NCI-H2227 (cell line): ENCODE measurements around the gene TPT1.
"Not testable (repeated sequence)": the region's sequence is repeated elsewhere in the genome, so short reads cannot be mapped to it uniquely, and the experiment has no call there.

Source experiments
- DNase-seq: peaks from one replicate; lab custom pipeline; 2025; ENCODE audit not compliant: unreplicated experiment; lab: John Stamatoyannopoulos, UW

TPT1 gene

DNA sequence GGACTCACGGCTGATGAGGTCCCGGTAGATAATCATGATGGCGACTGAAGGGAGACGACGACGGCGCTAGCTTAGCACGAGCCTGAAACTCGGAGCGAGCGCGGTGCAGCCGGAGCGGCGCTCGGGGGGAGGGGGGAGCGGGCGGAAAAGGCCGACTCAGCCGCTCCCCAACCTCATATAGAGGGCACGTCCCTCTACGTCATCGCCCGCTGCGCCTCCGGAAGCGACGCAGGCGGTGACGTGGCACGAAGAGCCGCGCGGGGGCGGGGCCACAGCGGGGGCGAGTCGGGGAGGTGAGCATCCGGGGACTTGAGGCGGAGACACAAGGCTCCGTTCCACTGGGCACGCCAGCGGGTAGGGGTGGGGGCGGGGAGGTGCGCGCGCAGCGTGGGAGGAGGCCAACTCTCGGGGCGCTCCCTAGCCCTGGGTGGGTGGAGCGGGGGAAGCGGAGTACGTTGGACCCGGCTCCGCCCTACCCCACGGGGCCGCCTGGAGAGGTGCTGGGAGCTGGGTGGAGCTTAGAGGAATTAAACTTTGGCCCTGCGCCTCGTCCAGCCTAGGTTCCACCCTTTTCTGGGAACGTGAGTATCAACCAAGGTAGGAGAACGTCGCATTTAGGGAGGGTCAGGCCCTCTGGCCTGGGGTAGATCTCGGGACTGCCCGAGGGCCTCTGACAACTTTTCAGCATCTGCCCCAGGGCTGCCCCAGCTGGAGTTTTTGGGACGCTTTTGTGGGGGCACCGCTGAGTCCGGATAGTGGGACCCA is at the start of gene TPT1:
Gene TPT1 (minus strand): TSS at position 150 of the 765 bp plus-strand sequence. CDS start 114 bp downstream, at position 36.
- peak; percentile 98 for DNase-seq

DNA sequence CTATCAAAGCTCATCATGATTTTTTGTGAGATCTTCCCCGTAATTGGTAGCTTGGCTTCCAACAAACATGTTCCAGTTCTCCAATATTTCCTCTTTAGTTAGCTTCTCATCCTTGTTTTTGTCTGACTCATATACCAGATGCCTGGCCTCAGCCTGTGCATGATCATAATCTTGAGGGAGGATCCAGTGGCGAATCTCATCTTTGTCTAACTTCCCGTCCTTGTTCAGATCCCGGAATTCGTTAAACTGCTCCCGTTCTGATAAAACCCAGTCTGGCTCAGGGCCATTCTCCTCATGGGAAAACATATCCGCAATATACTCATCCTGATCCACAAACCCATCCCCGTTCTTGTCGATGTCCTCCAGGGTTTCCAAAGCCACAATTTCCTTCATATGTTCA is 49.4 kb upstream of the TPT1 start:
- DNase-seq: not testable (repeated sequence)

DNA sequence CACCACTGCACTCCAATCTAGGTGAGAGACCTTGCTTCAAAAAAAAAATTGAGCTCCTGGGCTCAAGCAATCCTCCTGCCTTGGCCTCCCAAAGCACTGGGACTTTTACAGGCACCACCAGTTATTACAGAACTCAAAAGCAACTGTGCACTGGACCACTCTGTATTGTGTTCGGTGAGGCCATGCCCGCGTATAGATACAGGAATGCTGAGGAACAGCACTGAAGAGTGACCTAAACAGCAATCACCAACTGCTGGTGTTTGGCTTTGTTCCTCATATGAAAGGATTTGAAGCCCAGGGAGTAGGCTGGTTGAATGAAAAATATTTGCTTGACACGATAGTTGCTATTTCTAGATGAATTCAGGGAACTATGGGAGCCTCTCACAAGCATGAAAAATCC is 47.7 kb upstream of the TPT1 start:
- DNase-seq: no peak

DNA sequence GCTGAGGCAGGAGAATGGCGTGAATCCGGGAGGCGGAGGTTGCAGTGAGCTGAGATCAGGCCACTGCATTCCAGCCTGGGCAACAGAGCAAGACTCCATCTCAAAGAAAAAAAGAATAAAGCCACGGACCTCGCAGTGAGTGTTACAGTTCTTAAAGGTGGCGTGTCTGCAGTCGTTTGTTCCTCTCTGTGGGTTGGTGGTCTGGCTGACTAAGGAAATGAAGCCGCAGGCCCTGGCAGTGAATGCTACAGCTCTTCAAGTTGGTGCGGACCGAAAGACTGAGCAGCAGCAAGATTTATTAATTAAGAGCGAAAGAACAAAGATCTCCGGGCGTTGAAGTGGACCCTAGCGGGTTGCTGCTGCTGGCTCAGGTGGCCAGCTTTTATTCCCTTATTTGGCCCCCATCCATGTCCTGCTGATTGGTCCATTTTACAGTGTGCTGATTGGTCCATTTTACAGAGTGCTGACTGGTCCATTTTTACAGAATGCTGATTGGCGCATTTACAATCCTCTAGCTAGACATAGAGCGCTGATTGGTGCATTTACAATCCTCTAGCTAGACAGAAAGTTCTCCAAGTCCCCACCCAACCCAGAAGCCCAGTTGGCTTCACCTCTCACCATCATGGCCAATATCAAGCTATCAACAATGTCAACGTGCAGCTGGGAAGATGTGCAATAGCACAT is 46.1 kb upstream of the TPT1 start:
- not testable (repeated sequence) for DNase-seq

DNA sequence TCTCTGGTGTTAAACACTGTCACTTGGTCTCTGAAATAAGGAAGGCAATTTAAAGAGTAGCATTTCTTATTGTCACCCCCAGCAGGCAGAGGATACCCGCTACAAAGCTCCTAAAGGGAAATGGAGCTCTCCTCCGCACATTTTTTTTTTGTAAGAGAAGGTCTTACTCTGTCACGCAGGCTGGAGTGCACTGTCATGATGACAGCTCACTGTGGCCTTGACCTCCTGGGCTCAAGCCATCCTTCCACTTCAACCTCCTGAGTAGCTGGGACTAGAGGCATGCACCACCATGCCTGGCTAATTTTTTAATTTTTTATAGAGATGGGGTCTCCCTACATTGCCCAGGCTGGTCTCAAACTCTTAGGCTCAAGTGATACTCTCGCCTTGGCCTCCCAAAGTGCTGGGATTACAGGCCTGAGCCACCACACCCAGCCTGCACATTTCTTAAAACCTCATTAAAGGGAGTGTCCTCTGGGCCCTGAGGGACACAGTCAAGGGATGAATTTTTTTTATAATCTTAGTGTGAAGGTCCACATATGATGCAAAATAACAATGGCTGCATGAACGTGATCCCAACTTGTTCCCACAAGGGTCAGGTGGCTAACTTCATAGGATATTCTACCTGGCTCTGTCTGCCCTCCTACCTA is 45.0 kb upstream of the TPT1 start:
- DNase-seq: no peak

- no peak for DNase-seq
Observed at GRCh38 chr13:45385320-45385719, 44.3 kb upstream of the TPT1 start.

- DNase-seq: no peak
Observed at GRCh38 chr13:45384474-45385174, 43.6 kb upstream of the TPT1 start.

DNA sequence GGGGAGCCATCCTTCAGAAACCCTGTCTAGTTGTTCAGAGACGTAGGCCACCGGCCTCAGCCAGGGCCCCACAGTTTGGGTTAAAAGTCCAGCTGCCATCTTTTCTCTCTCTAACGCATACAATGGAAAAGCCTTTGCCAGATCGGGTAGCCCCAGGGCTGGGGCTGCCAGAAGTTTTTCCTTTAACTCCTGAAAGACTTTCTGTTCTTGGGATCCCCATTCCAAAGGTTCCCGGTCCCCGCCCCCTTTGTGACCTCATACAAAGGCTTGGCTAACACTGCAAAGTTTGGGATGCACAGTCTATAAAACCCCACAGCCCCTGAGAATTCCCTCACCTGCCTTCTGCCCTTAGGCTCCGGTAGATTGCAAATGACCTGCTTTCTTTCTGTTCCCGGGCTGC is 41.8 kb upstream of the TPT1 start:
- DNase-seq: not testable (repeated sequence)

GRCh38 chr13:45381196-45381595 is 40.2 kb upstream of the TPT1 start:
- DNase-seq: no peak

- DNase-seq: not testable (repeated sequence)
Observed at GRCh38 chr13:45380708-45381107, 39.7 kb upstream of the TPT1 start.

DNA sequence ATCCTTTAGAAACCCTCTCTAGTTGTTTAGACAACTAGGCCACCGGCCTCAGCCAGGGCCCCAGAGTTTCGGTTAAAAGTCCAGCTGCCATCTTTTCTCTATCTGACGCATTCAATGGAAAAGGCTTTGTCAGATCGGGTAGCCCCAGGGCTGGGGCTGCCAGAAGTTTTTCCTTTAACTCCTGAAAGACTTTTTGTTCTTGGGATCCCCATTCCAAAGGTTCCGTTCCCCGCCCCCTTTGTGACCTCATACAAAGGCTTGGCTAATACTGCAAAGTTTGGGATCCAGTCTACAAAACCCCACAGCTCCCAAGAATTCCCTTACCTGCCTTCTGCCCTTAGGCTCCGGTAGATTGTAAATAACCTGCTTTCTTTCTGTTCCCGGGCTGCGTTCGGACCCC is 38.5 kb upstream of the TPT1 start:
- DNase-seq: not testable (repeated sequence)

DNA sequence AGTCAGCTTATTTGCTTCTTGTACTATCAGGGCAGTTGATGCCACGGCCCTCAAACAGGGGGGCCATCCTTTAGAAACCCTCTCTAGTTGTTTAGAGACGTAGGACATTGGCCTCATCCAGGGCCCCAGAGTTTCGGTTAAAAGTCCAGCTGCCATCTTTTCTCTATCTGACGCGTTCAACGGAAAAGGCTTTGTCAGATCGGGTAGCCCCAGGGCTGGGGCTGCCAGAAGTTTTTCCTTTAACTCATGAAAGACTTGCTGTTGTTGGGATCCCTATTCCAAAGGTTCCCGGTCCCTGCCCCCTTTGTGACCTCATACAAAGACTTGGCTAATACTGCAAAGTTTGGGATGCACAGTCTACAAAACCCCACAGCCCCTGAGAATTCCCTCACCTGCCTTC is 37.8 kb upstream of the TPT1 start:
- not testable (repeated sequence) for DNase-seq

GRCh38 chr13:45377314-45377713 is 36.3 kb upstream of the TPT1 start:
- DNase-seq: not testable (repeated sequence)

GRCh38 chr13:45376651-45377050 is 35.7 kb upstream of the TPT1 start:
- DNase-seq: not testable (repeated sequence)

- no peak for DNase-seq
Observed at GRCh38 chr13:45374917-45375316, 33.9 kb upstream of the TPT1 start.

GRCh38 chr13:45373162-45373547 is 32.2 kb upstream of the TPT1 start:
- no peak for DNase-seq

DNA sequence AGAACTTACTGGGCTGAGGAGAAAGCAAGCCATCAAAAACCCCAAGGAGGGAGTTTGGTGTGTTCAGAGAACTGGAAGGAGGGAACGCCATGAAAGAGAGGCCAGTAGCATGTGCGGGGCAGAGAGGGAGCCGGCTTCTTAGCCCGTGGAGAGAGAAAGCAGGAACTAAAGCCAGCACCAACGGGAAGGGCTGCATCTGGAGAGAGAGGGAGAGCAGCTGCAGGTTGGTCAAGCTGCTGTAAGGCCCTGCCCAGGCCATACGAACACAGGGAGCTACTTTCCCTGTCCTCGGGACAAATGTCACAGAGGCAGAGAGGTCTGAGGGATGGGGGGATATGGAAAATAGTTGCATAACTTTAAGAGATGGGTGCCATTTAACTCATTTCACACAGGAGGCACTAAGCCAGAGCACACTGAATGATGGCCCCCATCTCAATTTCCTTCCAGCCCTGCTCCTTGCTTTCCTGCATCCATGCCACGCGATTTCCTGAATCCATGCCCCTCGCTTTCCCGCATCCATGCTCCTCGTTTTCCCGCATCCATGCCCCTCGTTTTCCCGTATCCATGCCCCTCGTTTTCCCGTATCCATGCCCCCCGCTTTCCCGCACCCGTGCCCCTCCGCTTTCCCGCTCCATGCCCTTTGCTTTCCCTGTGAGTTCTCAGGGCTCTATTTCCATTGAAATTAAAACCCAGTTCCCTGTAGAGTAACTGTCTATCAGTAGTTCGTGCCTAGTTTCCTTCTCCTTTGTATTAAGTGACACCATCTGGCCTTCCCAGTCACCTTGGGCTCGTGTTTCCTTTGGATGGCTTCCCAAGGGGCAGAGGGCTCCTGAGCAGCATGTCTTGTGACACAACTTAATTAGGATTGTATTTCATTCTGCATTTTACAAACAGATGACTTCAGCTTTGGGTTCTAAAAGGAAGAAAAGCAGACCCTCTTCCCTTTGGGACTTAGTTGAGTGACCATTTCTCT is 31.5 kb upstream of the TPT1 start:
- DNase-seq: no peak

- DNase-seq: no peak
Observed at GRCh38 chr13:45370922-45371406, 30.0 kb upstream of the TPT1 start.

DNA sequence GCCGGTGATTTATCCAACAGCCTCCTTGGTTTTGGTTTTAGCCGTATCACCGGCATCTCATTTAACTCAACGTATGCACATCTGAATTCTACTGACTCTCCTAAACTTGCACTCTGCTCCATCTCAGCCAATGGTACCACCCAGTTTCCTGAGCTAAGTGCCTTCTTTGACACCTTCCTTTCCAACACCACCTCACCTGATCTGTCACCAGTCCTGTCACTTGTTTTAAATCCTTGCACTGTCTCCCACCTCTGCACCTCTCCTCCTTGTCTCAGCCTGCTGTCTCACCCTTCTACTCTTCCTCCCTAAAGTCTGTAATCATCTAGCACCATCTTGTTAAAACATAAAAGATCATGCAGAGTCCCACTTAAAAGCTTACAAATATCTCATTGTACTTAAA is 28.1 kb upstream of the TPT1 start:
- DNase-seq: no peak

GRCh38 chr13:45368571-45368970 is 27.6 kb upstream of the TPT1 start:
- no peak for DNase-seq
